A549 (cell line): Measurements from ENCODE around the gene CLCN7. TPM values are rescaled to one million over a fixed set of nuclear protein-coding genes. Genes with fewer than 3 reads are reported as not detected.

ENCODE experiments used
- ATAC-seq, 2 experiments: fragments of 200-7000 bp in 1 of 2; fragments of >200 bp in 1 of 2; cut with Nextera tagmentation in 1 of 2; cut with Tn5 transposase in 1 of 2; 3 replicates each; pipeline versions ENCODE4 v1.8.0 to v1.9.1; 2018 to 2020; ENCODE audit warnings: mild to moderate bottlenecking in 1 of 2, moderate library complexity in 1 of 2
- CTCF ChIA-PET: fragments of 300-600 bp; sonication (Branson Sonifier 250); formaldehyde crosslinking; extraction: SDS; loops from one replicate; lab custom pipeline; 2021; ENCODE audit warnings: antibody characterized with exemption, inconsistent platforms; lab: Yijun Ruan, JAX
- POLR2A ChIA-PET: fragments of 350-600 bp; formaldehyde crosslinking; extraction: SDS; loops from one replicate; lab custom pipeline; 2021; ENCODE audit warnings: antibody characterized with exemption, inconsistent platforms; lab: Yijun Ruan, JAX
- DNase-seq, 2 experiments: peaks; one replicate each; pipeline versions ENCODE4 v3.0.0 to v3.0.0-alpha.2; 2011 to 2016; ENCODE audit warnings: low read depth in 1 of 2, low spot score in 1 of 2
- FAIRE-seq: peaks from 2 replicates; lab custom pipeline; 2011; peaks lifted over from hg19 to GRCh38; lab: Jason Lieb, UNC
- H3K27ac ChIP-seq, 2 experiments: fragments of >200 bp; sonication (Bioruptor Twin); formaldehyde crosslinking; 3 replicates each; pipeline ENCODE4 v1.5.1; 2016 to 2017
- H3K4me1 ChIP-seq: fragments of >200 bp; sonication (Bioruptor Twin); formaldehyde crosslinking; 3 replicates; pipeline ENCODE4 v1.6.1; 2016
- H3K4me2 ChIP-seq: fragments of >200 bp; sonication (Bioruptor Twin); formaldehyde crosslinking; 3 replicates; pipeline ENCODE4 v1.6.1; 2016
- H3K4me3 ChIP-seq: fragments of >200 bp; sonication (Bioruptor Twin); formaldehyde crosslinking; 3 replicates; pipeline ENCODE4 v1.5.1; 2016
- H3K9me3 ChIP-seq: fragments of >200 bp; sonication (Bioruptor Twin); formaldehyde crosslinking; 3 replicates; pipeline ENCODE4 v1.6.1; 2016
- ATOH8 ChIP-seq: fragments of 250-450 bp; sonication (Bioruptor Pico); IDR thresholded peaks from 2 replicates; pipeline ENCODE4 v1.5.0; 2020; ENCODE audit warnings: low read depth, mild to moderate bottlenecking, moderate library complexity
- BCL3 ChIP-seq: fragments of >200 bp; sonication (Bioruptor Twin); formaldehyde crosslinking; IDR thresholded peaks from 3 replicates; pipeline ENCODE4 v1.6.1; 2016
- CHD2 ChIP-seq: fragments of 150-350 bp; IDR thresholded peaks from 2 replicates; pipeline ENCODE4 v1.6.1; 2014; ENCODE audit warnings: low read length; ENCODE audit not compliant: partially characterized antibody
- CHD4 ChIP-seq: fragments of 200-600 bp; sonication (generic); IDR thresholded peaks from 2 replicates; pipeline ENCODE4 v1.6.1; 2016; ENCODE audit warnings: antibody characterized with exemption, mild to moderate bottlenecking, borderline replicate concordance
- FOSL2 ChIP-seq, 2 experiments: fragments of 450-650 bp in 1 of 2; fragments of >200 bp in 1 of 2; sonication (Bioruptor Twin) in 1 of 2; formaldehyde crosslinking; IDR thresholded peaks; 2 replicates each; pipeline versions ENCODE4 v1.5.0 to v1.6.1; 2016 to 2020; ENCODE audit warnings: mild to moderate bottlenecking in 1 of 2, moderate library complexity in 1 of 2
- HMGXB4 ChIP-seq: fragments of 250-450 bp; sonication (Bioruptor Pico); IDR thresholded peaks from 2 replicates; pipeline ENCODE4 v1.5.0; 2021; ENCODE audit warnings: mild to moderate bottlenecking, moderate library complexity, borderline replicate concordance
- HOXB13 ChIP-seq: fragments of 250-450 bp; sonication (Bioruptor Pico); IDR thresholded peaks from 2 replicates; pipeline ENCODE4 v1.5.0; 2020; ENCODE audit warnings: low read depth, mild to moderate bottlenecking, moderate library complexity
- JUN ChIP-seq, 2 experiments: fragments of >200 bp; sonication (Bioruptor Twin); formaldehyde crosslinking; IDR thresholded peaks; 2 replicates in 1 of 2; 3 replicates in 1 of 2; pipeline ENCODE4 v1.6.1; 2016 to 2017
- KDM1A ChIP-seq: fragments of 200-600 bp; sonication (generic); IDR thresholded peaks from 2 replicates; pipeline ENCODE4 v1.6.1; 2016; ENCODE audit warnings: low read depth, mild to moderate bottlenecking
- KDM5A ChIP-seq: fragments of 200-600 bp; sonication (generic); IDR thresholded peaks from 2 replicates; pipeline ENCODE4 v1.6.1; 2016; ENCODE audit warnings: antibody characterized with exemption, mild to moderate bottlenecking
- MAZ ChIP-seq: fragments of 150-350 bp; IDR thresholded peaks from 2 replicates; pipeline ENCODE4 v1.6.1; 2014; ENCODE audit warnings: antibody characterized with exemption, low read depth, low read length, borderline replicate concordance
- MYC ChIP-seq: IDR thresholded peaks from 2 replicates; pipeline ENCODE4 v1.6.1; 2012; ENCODE audit warnings: mild to moderate bottlenecking, inconsistent platforms, low read length, improper control_type of control experiment, borderline replicate concordance
- NFE2L2 ChIP-seq: fragments of 150-350 bp; conservative IDR thresholded peaks from 2 replicates; pipeline ENCODE4 v1.6.1; 2014; ENCODE audit warnings: low read length
- POLR2AphosphoS2 ChIP-seq: conservative IDR thresholded peaks from 2 replicates; pipeline ENCODE4 v1.6.1; 2012; ENCODE audit warnings: low read length, improper control_type of control experiment, inconsistent platforms
- RAD21 ChIP-seq, 2 experiments: fragments of >200 bp in 1 of 2; sonication (Bioruptor Twin) in 1 of 2; formaldehyde crosslinking in 1 of 2; IDR thresholded peaks in 1 of 2; conservative IDR thresholded peaks in 1 of 2; 2 replicates in 1 of 2; 3 replicates in 1 of 2; pipeline ENCODE4 v1.6.1; 2012 to 2018; ENCODE audit warnings: inconsistent platforms in 1 of 2
- RARB ChIP-seq: fragments of 250-450 bp; sonication (Bioruptor Pico); IDR thresholded peaks from 2 replicates; pipeline ENCODE4 v1.8.0; 2021; ENCODE audit warnings: mild to moderate bottlenecking, moderate library complexity
- RCOR1 ChIP-seq: fragments of 150-350 bp; IDR thresholded peaks from 2 replicates; pipeline ENCODE4 v1.6.1; 2014; ENCODE audit warnings: antibody characterized with exemption, low read length, low read depth
- RNF2 ChIP-seq: fragments of 200-600 bp; sonication (generic); IDR thresholded peaks from 2 replicates; pipeline ENCODE4 v1.6.1; 2016; ENCODE audit warnings: low read depth, mild to moderate bottlenecking, antibody characterized with exemption, moderate library complexity, borderline replicate concordance
- SREBF2 ChIP-seq: fragments of 450-650 bp; IDR thresholded peaks from 2 replicates; pipeline ENCODE4 v1.6.1; 2014; ENCODE audit warnings: mild to moderate bottlenecking, moderate library complexity
- TFCP2L1 ChIP-seq: fragments of 250-450 bp; sonication (Bioruptor Pico); IDR thresholded peaks from 2 replicates; pipeline ENCODE4 v1.5.0; 2021; ENCODE audit warnings: mild to moderate bottlenecking
- TP53 ChIP-seq: fragments of 250-450 bp; sonication (Bioruptor Pico); IDR thresholded peaks from 2 replicates; pipeline ENCODE4 v1.5.0; 2021; ENCODE audit warnings: mild to moderate bottlenecking, moderate library complexity
- ZC3H11A ChIP-seq: fragments of 450-650 bp; IDR thresholded peaks from 2 replicates; pipeline ENCODE4 v1.6.1; 2014; ENCODE audit warnings: antibody characterized with exemption, mild to moderate bottlenecking
- ZFP36 ChIP-seq: fragments of 450-650 bp; IDR thresholded peaks from 2 replicates; pipeline ENCODE4 v1.6.1; 2014; ENCODE audit warnings: borderline replicate concordance; ENCODE audit not compliant: partially characterized antibody
- ZNF302 ChIP-seq: fragments of 250-450 bp; sonication (Bioruptor Pico); IDR thresholded peaks from 2 replicates; pipeline ENCODE4 v1.9.0; 2021; ENCODE audit warnings: inconsistent platforms, mild to moderate bottlenecking, moderate library complexity
- ZSCAN20 ChIP-seq: fragments of 250-450 bp; sonication (Bioruptor Pico); IDR thresholded peaks from 2 replicates; pipeline ENCODE4 v1.8.0; 2022; ENCODE audit warnings: mild to moderate bottlenecking, moderate library complexity
- WGBS: methylation state at CpG from one replicate; pipeline ENCODE4 v1.1.6; 2017; ENCODE audit errors: missing lambda C conversion rate; 5-methylcytosine and 5-hydroxymethylcytosine counted together
- polyA plus RNA-seq, 4 experiments: library from polyadenylated mRNA; depleted of rRNA in 3 of 4; stranded (reverse); fragments of >200 nt; fragmentation: RNase III in 1 of 4; extraction: RNeasy Plus Mini Kit Qiagen cat#74134 plus additional on column Dnase treatment in 1 of 4; gene quantifications; 2 replicates in 3 of 4; 3 replicates in 1 of 4; pipeline ENCODE4 v1.2.3, GENCODE V29; 2011 to 2017

Gene CLCN7
- polyA plus RNA-seq, 2 of the 4 experiments (the other 2 are of a cell fraction): 17.2 to 69.7 TPM

GRCh38 chr16:1500465-1501150 lies 25.8 kb upstream of the CLCN7 start:
- Histone ChIP-seq H3K4me2 (no peak overlapping the region), H3K4me3 (no peak overlapping the region), H3K9me3 (no peaks in the 10 kb centered on the region), H3K27ac (no peak overlapping the region), H3K4me1 (no peaks in the 10 kb centered on the region)
- ATAC-seq (no peak), DNase-seq (no peak), FAIRE-seq (no peak)
- ChIA-PET POLR2A (no interaction called here), CTCF (interaction anchor here (0.5 to 1.4 kb wide), 3 partner anchors 12 to 73 kb away, joined by 3 to 5 read pairs (median 3); no protein-coding TSS in a partner anchor)
- WGBS: 96% methylated on average over 30 of the region's 44 CpGs
- TF ChIP-seq HMGXB4 (CRISPR knock-in tag) (no peak), FOSL2 (IDR thresholded peaks at IDR 0.05) (no peak), FOSL2 (CRISPR knock-in tag; IDR thresholded peaks at IDR 0.05) (no peak), MYC (no peak), POLR2AphosphoS2 (no peak), CHD2 (no peak), TFCP2L1 (CRISPR knock-in tag) (no peak), ZNF302 (CRISPR knock-in tag) (no peak), ZFP36 (no peak)

GRCh38 chr16:1499756-1500464 lies 25.1 kb upstream of the CLCN7 start:
- POLR2A ChIA-PET: no interaction called here
- no peak overlapping the region for H3K4me2 ChIP-seq
- H3K9me3 ChIP-seq: no peaks in the 10 kb centered on the region
- 89% methylated on average over 26 of the region's 36 CpGs for WGBS
- no peaks in the 10 kb centered on the region for H3K4me1 ChIP-seq
- DNase-seq: no peak
- TF ChIP-seq ZFP36: no peak
- TF ChIP-seq, all 56 proteins: peak for 0
- no peak for ATAC-seq
- no peak for FAIRE-seq
- H3K4me3 ChIP-seq: no peak overlapping the region
- no peak overlapping the region for H3K27ac ChIP-seq
- CTCF ChIA-PET: no interaction called here

- no peak for DNase-seq
- POLR2A ChIA-PET: no interaction called here
- H3K27ac ChIP-seq: no peak overlapping the region
- peaks cover 7% of the 10 kb centered on the region; the same call in 2 of the 3 replicates for H3K4me1 ChIP-seq
- WGBS: 94% methylated on average over 25 of the region's 35 CpGs
- no peaks in the 10 kb centered on the region for H3K9me3 ChIP-seq
- ATAC-seq: no peak
- H3K4me2 ChIP-seq: no peak overlapping the region
- no peak for FAIRE-seq
- CTCF ChIA-PET: no interaction called here
- no peak overlapping the region for H3K4me3 ChIP-seq
- TF ChIP-seq JUN (IDR thresholded peaks at IDR 0.05): no peak
- TF ChIP-seq ATOH8: no peak
- no peak for TF ChIP-seq ZC3H11A
- no peak for TF ChIP-seq RAD21 (conservative IDR thresholded peaks at IDR 0.05 in 1 of 2, IDR thresholded peaks at IDR 0.05 in 1 of 2)
- TF ChIP-seq KDM5A: no peak
- TF ChIP-seq MAZ: no peak
- TF ChIP-seq RARB: no peak
- TF ChIP-seq RCOR1: no peak
- no peak for TF ChIP-seq NFE2L2
- no peak for TF ChIP-seq FOSL2 (IDR thresholded peaks at IDR 0.05)
- no peak for TF ChIP-seq FOSL2 (CRISPR knock-in tag; IDR thresholded peaks at IDR 0.05)
- TF ChIP-seq BCL3: no peak
- TF ChIP-seq HMGXB4 (CRISPR knock-in tag): no peak
- no peak for TF ChIP-seq HOXB13 (CRISPR knock-in tag)
- TF ChIP-seq RNF2: no peak
- no peak for TF ChIP-seq CHD4
- no peak for TF ChIP-seq KDM1A
- TF ChIP-seq SREBF2: no peak
- no peak for TF ChIP-seq ZSCAN20 (CRISPR knock-in tag)
- no peak for TF ChIP-seq TP53
Measured at GRCh38 chr16:1498899-1499676, 24.3 kb upstream of the CLCN7 start.
